Activated naive CD4-positive, alpha-beta T cell treated with anti-CD3 and anti-CD28 coated beads, Interleukin-2, amount 50 U/mL, for 16 hours (primary cell): Measurements from ENCODE around the gene COQ8A.

Source experiments
- DNase-seq: peaks from one replicate; pipeline ENCODE4 v3.0.0-alpha.2; 2020

Gene COQ8A

GRCh38 chr1:227033880-227034279, 93.8 kb downstream of the COQ8A start:
- DNase-seq: no peak

- no peak for DNase-seq
These were observed 95.2 kb downstream of the COQ8A start for GRCh38 chr1:227035316-227035715.

GRCh38 chr1:227037121-227037520, 97.0 kb downstream of the COQ8A start:
- no peak for DNase-seq
